Coronary artery (tissue), 2 donors: Measurements from ENCODE around the gene RFC1.

ENCODE experiments used
- DNase-seq: peaks from one replicate; pipeline ENCODE4 v3.0.0-alpha.2; 2017; ENCODE audit warnings: low spot score
- H3K27ac ChIP-seq, 2 donors: fragments of 200-600 bp; sonication (generic); one replicate each; pipeline ENCODE4 v1.5.1; 2016 to 2019
- H3K4me3 ChIP-seq: fragments of 200-600 bp; sonication (generic); 2 replicates; pipeline ENCODE4 v1.5.1; 2016; ENCODE audit warnings: mild to moderate bottlenecking, moderate library complexity
- TF ChIP-seq, protein P1 (sequence below): fragments of 200-600 bp; sonication (generic); IDR thresholded peaks from one replicate; pipeline ENCODE4 v1.5.1; 2019; ENCODE audit warnings: antibody characterized with exemption

Gene RFC1

DNA sequence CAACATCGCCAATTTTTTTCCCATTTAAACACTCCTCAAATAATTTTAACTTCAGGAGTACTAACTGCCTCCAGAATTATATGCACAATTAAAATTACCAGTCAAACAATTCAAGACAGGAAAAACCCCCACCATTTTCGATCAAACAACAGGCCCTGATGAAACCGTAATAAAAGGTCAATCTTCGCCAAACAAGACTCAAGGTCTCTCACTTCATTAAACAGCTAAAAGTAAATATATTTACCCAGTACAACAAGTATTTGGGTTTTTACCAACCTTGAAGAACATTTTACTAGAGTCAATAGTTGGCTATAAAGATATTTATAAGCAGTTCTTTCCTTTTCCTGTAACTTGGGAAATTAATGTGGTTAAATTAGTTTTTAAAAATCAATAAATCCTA, 28.3 kb downstream of the RFC1 start:
- Histone ChIP-seq H3K27ac (no peak overlapping the region), H3K4me3 (no peak overlapping the region)
- TF ChIP-seq, protein P1, sequence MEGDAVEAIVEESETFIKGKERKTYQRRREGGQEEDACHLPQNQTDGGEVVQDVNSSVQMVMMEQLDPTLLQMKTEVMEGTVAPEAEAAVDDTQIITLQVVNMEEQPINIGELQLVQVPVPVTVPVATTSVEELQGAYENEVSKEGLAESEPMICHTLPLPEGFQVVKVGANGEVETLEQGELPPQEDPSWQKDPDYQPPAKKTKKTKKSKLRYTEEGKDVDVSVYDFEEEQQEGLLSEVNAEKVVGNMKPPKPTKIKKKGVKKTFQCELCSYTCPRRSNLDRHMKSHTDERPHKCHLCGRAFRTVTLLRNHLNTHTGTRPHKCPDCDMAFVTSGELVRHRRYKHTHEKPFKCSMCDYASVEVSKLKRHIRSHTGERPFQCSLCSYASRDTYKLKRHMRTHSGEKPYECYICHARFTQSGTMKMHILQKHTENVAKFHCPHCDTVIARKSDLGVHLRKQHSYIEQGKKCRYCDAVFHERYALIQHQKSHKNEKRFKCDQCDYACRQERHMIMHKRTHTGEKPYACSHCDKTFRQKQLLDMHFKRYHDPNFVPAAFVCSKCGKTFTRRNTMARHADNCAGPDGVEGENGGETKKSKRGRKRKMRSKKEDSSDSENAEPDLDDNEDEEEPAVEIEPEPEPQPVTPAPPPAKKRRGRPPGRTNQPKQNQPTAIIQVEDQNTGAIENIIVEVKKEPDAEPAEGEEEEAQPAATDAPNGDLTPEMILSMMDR = no peak
- no peak for DNase-seq

- TF ChIP-seq, protein P1 = no peak
- H3K4me3 ChIP-seq = no peak overlapping the region
- no peak overlapping the region for H3K27ac ChIP-seq
- DNase-seq = no peak
Measured at GRCh38 chr4:39335566-39335965, 30.6 kb downstream of the RFC1 start.

- TF ChIP-seq, protein P1 = no peak
- H3K27ac ChIP-seq = no peak overlapping the region
- no peak for DNase-seq
- no peak overlapping the region for H3K4me3 ChIP-seq
Measured at GRCh38 chr4:39331191-39331590, 35.0 kb downstream of the RFC1 start.

GRCh38 chr4:39330353-39330752, 35.8 kb downstream of the RFC1 start:
- no peak overlapping the region for H3K27ac ChIP-seq
- no peak overlapping the region for H3K4me3 ChIP-seq

GRCh38 chr4:39326468-39326977, 39.6 kb downstream of the RFC1 start:
- no peak overlapping the region for H3K27ac ChIP-seq
- TF ChIP-seq, protein P1 = no peak
- DNase-seq = no peak
- H3K4me3 ChIP-seq = no peak overlapping the region

More at GRCh38 chr4:39330353-39330752, 35.8 kb downstream of the RFC1 start:
- TF ChIP-seq, protein P1 = no peak
- no peak for DNase-seq

- DNase-seq = no peak
- H3K27ac ChIP-seq = no peak overlapping the region
- H3K4me3 ChIP-seq = no peak overlapping the region
- TF ChIP-seq, protein P1 = no peak
Measured at GRCh38 chr4:39324897-39325613, 41.1 kb downstream of the RFC1 start.

- DNase-seq = no peak
- TF ChIP-seq, protein P1 = no peak
- no peak overlapping the region for H3K4me3 ChIP-seq
- H3K27ac ChIP-seq = no peak overlapping the region
Measured at GRCh38 chr4:39324446-39324845, 41.7 kb downstream of the RFC1 start.
